SU-DHL-6 (cell line): ENCODE results near the gene ATAD2B.

Source experiments
- H2AFZ ChIP-seq: fragments of 200-600 bp; sonication (generic); 2 replicates; pipeline ENCODE4 v1.6.1; 2014; ENCODE audit warnings: low read depth, mild to moderate bottlenecking, moderate library complexity, mixed read lengths, antibody characterized with exemption, low read length; ENCODE audit not compliant: severe bottlenecking
- H3F3A ChIP-seq: fragments of 200-600 bp; shearing (Covaris generic); 2 replicates; pipeline ENCODE4 v1.6.0; 2016; ENCODE audit warnings: antibody characterized with exemption, mild to moderate bottlenecking; ENCODE audit not compliant: insufficient read depth
- H3K27ac ChIP-seq: fragments of 200-600 bp; sonication (generic); 2 replicates; pipeline ENCODE4 v1.5.1; 2016; ENCODE audit warnings: low read depth, mild to moderate bottlenecking, low read length, moderate library complexity, mixed read lengths
- H3K27me3 ChIP-seq: fragments of 200-600 bp; sonication (generic), shearing (Covaris generic); 2 replicates; pipeline ENCODE4 v1.6.0; 2014; ENCODE audit warnings: mild to moderate bottlenecking, low read length
- H3K36me3 ChIP-seq: fragments of 200-600 bp; sonication (generic); 2 replicates; pipeline ENCODE4 v1.6.1; 2014; ENCODE audit warnings: mild to moderate bottlenecking, low read length, mixed read lengths
- H3K4me2 ChIP-seq: fragments of 300-600, 200-600 bp; shearing (Covaris generic), sonication (generic); 2 replicates; pipeline ENCODE4 v1.6.0; 2014; ENCODE audit warnings: low read length, low read depth, mild to moderate bottlenecking; ENCODE audit not compliant: poor library complexity, severe bottlenecking
- H3K4me3 ChIP-seq: fragments of 200-600 bp; sonication (generic); 2 replicates; pipeline ENCODE4 v1.5.1; 2014; ENCODE audit warnings: antibody characterized with exemption, low read length, mild to moderate bottlenecking, mixed read lengths; ENCODE audit not compliant: insufficient read depth, poor library complexity, severe bottlenecking
- H3K79me2 ChIP-seq: fragments of 200-600 bp; sonication (generic); 2 replicates; pipeline ENCODE4 v1.6.1; 2014; ENCODE audit warnings: mild to moderate bottlenecking, low read length, moderate library complexity; ENCODE audit not compliant: insufficient read depth
- H3K9ac ChIP-seq: fragments of 200-600 bp; sonication (generic); 2 replicates; pipeline ENCODE4 v1.7.0; 2014; ENCODE audit warnings: mild to moderate bottlenecking, low read length
- H3K9me2 ChIP-seq: fragments of 200-600 bp; sonication (generic); replicated peaks from 2 replicates; pipeline ENCODE4 v1.6.1; 2014; ENCODE audit warnings: low read length; ENCODE audit not compliant: insufficient read depth
- H3K9me3 ChIP-seq: fragments of 200-600 bp; sonication (generic); 2 replicates; pipeline ENCODE4 v1.6.1; 2014; ENCODE audit warnings: low read length, mixed read lengths; ENCODE audit not compliant: insufficient read depth
- H4K20me1 ChIP-seq: fragments of 200-600 bp; sonication (generic); 2 replicates; pipeline ENCODE4 v1.6.1; 2014; ENCODE audit warnings: low read depth, mild to moderate bottlenecking, antibody characterized with exemption, low read length, moderate library complexity, mixed read lengths
- EZH2phosphoT487 ChIP-seq: fragments of 200-600 bp; sonication (generic), shearing (Covaris generic); conservative IDR thresholded peaks from 2 replicates; pipeline ENCODE4 v1.6.1; 2018; ENCODE audit warnings: mild to moderate bottlenecking, antibody characterized with exemption, low read length, moderate library complexity, mixed read lengths
- TF ChIP-seq, protein P1 (sequence below): fragments of 200-600 bp; sonication (generic); IDR thresholded peaks from one replicate; pipeline ENCODE4 v1.5.1; 2017; ENCODE audit warnings: antibody characterized with exemption, mild to moderate bottlenecking, low read length, moderate library complexity; ENCODE audit not compliant: insufficient read depth, poor library complexity, severe bottlenecking

ATAD2B gene

DNA sequence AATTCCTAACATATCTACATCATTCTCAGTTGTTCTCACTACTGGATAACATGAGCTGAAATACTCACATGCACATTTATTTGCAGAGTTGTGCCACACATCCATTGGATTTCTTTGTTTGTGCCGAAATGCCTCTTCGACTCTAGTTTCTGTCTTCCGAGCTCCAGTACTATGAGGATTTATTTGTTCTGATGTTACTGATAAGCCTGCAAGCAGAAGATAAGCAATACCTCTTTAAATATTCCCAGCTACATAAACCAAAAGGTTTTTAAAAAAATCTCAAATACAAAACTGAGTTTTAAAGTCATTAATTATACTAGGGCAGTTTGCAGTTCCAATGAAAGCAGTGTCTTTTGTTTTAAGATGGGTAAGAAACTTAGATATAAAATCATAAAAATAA, 164.8 kb downstream of the ATAD2B start:
- no peak overlapping the region for H2AFZ ChIP-seq
- no peaks in the 10 kb centered on the region for H3K27me3 ChIP-seq
- no peaks in the 10 kb centered on the region for H3K79me2 ChIP-seq
- H3K4me2 ChIP-seq, result no peak overlapping the region
- no peaks in the 10 kb centered on the region for H4K20me1 ChIP-seq
- no peaks in the 10 kb centered on the region for H3K9me2 ChIP-seq
- H3K4me3 ChIP-seq, result no peak overlapping the region
- no peaks in the 10 kb centered on the region for H3K9me3 ChIP-seq
- H3K27ac ChIP-seq, result no peak overlapping the region
- H3K36me3 ChIP-seq, result peaks cover 3% of the 10 kb centered on the region; the same call in 1 of the 2 replicates
- 0 out of 2 replicates have a peak, but pooled peaks cover 5% of the 10 kb centered on the region for H3F3A ChIP-seq
- no peak for TF ChIP-seq EZH2phosphoT487
- TF ChIP-seq, protein P1, sequence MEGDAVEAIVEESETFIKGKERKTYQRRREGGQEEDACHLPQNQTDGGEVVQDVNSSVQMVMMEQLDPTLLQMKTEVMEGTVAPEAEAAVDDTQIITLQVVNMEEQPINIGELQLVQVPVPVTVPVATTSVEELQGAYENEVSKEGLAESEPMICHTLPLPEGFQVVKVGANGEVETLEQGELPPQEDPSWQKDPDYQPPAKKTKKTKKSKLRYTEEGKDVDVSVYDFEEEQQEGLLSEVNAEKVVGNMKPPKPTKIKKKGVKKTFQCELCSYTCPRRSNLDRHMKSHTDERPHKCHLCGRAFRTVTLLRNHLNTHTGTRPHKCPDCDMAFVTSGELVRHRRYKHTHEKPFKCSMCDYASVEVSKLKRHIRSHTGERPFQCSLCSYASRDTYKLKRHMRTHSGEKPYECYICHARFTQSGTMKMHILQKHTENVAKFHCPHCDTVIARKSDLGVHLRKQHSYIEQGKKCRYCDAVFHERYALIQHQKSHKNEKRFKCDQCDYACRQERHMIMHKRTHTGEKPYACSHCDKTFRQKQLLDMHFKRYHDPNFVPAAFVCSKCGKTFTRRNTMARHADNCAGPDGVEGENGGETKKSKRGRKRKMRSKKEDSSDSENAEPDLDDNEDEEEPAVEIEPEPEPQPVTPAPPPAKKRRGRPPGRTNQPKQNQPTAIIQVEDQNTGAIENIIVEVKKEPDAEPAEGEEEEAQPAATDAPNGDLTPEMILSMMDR, result no peak
- no peak overlapping the region for H3K9ac ChIP-seq

DNA sequence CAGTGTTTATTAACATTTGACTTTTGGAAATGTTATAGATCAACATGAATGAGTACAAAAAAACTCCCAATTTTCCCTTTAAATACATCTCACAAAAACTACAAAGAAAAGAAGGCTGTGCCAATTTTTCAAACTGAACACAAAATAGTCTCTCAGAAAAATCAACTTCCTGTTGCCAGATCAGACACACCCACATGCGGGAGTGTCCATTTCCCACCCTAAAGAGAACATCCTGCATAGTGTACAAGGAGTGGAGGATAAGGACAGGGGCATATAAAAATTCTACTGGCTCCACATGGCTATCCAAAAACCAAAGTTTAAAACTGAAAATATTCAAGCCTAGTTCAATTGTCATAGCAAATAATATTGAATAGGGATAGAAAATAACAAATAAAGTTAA, 165.3 kb downstream of the ATAD2B start:
- Histone ChIP-seq H3K27ac (no peak overlapping the region), H3K9me2 (no peaks in the 10 kb centered on the region), H3K27me3 (no peaks in the 10 kb centered on the region), H3K4me3 (no peak overlapping the region), H3K79me2 (no peaks in the 10 kb centered on the region), H3K9ac (no peak overlapping the region), H3K36me3 (peaks cover 3% of the 10 kb centered on the region; the same call in 1 of the 2 replicates), H2AFZ (no peak overlapping the region), H4K20me1 (no peaks in the 10 kb centered on the region), H3F3A (0 out of 2 replicates have a peak, but pooled peaks cover 5% of the 10 kb centered on the region), H3K9me3 (no peaks in the 10 kb centered on the region), H3K4me2 (no peak overlapping the region)
- TF ChIP-seq, protein P1, result no peak
- no peak for TF ChIP-seq EZH2phosphoT487

DNA sequence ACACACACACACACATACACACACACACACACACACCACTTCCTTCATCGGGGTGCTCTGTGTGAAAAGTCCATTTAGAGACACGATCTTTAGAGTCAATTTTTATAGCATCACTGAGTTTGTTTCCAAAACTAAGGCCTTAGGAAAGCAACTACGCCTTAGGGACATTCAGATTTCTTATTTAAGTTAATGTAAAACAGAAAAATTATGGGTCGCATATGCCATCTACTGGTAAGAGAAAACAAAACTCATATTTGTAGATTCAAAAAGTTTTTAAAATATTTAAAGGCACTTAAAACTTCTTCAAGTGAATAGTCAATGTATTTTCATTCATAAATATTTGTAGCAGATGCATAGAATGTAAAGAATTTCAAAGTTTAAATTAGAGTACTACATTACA, 166.2 kb downstream of the ATAD2B start:
- H4K20me1 ChIP-seq, result no peaks in the 10 kb centered on the region
- H3K9me2 ChIP-seq, result no peaks in the 10 kb centered on the region
- no peak overlapping the region for H2AFZ ChIP-seq
- H3K9ac ChIP-seq, result no peak overlapping the region
- H3K27ac ChIP-seq, result no peak overlapping the region
- no peak overlapping the region for H3K4me3 ChIP-seq
- no peaks in the 10 kb centered on the region for H3K27me3 ChIP-seq
- 0 out of 2 replicates have a peak, but pooled peaks cover 5% of the 10 kb centered on the region for H3F3A ChIP-seq
- TF ChIP-seq, protein P1, result no peak
- no peak for TF ChIP-seq EZH2phosphoT487
- no peaks in the 10 kb centered on the region for H3K79me2 ChIP-seq
- no peaks in the 10 kb centered on the region for H3K9me3 ChIP-seq
- H3K36me3 ChIP-seq, result peaks cover 1% of the 10 kb centered on the region; the same call in 1 of the 2 replicates
- no peak overlapping the region for H3K4me2 ChIP-seq
